GM21825 (cell line): Measurements from ENCODE around the gene CDH3.

Experiments
- ATAC-seq: cut with Tn5 transposase; IDR thresholded peaks from one replicate; pipeline ENCODE4 v1.9.1; 2021; ENCODE audit warnings: mild to moderate bottlenecking, moderate library complexity; ENCODE audit not compliant: unreplicated experiment

Gene CDH3

GRCh38 chr16:68734782-68735181, 89.7 kb downstream of the CDH3 start:
- no peak for ATAC-seq

- ATAC-seq: no peak
These were observed 91.5 kb downstream of the CDH3 start for GRCh38 chr16:68736561-68736960.

GRCh38 chr16:68737046-68737729, 92.1 kb downstream of the CDH3 start, which contains the start of gene CDH1:
TSS of gene CDH1 (plus strand) at chr16:68737292. CDS start at chr16:68737416, 124 bp downstream.
- ATAC-seq: no peak

DNA sequence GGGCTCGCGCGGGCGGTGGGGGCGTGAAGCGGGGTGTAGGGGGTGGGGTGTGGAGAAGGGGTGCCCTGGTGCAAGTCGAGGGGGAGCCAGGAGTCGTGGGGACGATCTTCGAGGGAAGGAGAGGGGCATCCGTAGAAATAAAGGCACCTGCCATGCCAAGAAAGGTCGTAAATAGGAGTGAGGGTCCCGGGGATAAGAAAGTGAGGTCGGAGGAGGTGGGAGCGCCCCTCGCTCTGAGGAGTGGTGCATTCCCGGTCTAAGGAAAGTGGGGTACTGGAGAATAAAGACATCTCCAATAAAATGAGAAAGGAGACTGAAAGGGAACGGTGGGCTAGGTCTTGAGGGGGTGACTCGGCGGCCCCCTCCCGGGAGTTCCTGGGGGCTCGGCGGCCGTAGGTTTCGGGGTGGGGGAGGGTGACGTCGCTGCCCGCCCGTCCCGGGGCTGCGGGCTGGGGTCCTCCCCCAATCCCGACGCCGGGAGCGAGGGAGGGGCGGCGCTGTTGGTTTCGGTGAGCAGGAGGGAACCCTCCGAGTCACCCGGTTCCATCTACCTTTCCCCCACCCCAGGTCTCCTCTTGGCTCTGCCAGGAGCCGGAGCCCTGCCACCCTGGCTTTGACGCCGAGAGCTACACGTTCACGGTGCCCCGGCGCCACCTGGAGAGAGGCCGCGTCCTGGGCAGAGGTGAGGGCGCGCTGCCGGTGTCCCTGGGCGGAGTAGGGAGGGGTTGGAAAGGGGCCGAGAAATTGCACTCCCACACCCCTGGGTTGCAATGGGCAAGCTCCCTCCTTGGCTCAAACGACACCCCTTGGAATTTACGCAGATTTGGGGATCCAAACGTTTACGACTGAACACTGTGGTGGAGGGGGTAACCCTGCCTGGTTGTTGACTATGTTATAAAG, 92.9 kb downstream of the CDH3 start:
- ATAC-seq: no peak

GRCh38 chr16:68739964-68740627, 95.0 kb downstream of the CDH3 start:
- ATAC-seq: no peak

DNA sequence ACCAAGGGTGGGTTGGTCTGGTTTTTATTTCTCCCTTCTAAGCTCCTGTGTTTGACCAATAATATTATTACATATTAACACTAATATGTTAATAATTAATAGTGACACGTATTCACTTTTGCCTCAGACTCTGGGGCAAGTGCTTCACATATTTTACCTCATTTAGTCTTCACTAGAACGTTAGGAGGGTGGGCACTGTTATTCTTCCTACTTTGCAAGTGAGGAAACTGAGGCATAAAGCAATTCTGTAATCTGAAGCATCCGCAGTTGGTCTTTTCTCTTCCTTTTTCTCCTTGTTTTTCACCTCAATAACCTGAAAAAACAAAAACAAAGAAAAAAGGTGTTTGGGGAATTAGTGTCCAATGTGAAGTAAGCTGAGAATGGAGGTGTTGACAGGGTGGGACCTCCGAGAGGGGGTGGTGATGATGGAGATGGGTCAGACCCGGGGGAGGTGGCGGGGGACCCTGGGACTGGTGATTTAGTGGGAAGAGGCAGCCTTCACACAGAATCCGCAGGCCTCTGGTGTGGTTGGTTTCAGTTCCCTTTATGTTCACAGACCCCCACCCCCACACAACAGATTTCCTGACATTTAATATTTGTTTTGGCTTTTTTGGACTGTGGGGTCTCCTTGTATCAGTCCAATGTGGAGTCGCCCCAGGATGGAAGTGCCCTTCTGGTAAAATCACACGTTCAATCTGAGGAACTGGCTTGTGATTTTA, 95.7 kb downstream of the CDH3 start:
- no peak for ATAC-seq

DNA sequence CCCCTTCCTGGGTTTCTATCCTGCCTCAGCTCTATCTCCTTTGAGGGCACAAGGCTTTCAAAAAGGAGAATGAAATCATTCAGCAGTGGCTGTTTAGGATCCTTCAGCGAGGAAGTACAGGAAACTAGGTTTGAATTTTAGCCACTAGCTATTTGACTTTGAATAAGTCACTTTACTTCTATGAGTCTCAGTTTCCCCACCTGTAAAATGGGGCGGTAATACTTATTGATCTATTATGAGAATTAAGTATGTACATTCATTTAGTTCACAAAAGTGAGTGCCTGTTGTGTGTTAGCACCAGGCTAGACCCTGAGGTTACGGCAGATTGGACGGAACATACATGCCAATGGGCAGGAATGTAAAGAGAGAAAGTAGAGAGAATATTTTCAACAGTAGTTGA, 98.6 kb downstream of the CDH3 start:
- ATAC-seq: no peak

GRCh38 chr16:68744744-68745280, 99.7 kb downstream of the CDH3 start:
- no peak for ATAC-seq

GRCh38 chr16:68746951-68747350, 101.8 kb downstream of the CDH3 start:
- ATAC-seq: no peak

GRCh38 chr16:68749432-68749831, 104.3 kb downstream of the CDH3 start:
- ATAC-seq: no peak
